GM13976 (cell line): ENCODE measurements around the gene ARMC2.
"Not testable (repeated sequence)": the region's sequence is repeated elsewhere in the genome, so short reads cannot be mapped to it uniquely, and the experiment has no call there.

ENCODE experiments used
- DNase-seq: peaks from one replicate; pipeline ENCODE4 v3.0.0; 2012; ENCODE audit warnings: low spot score
- in situ Hi-C: fragments of 300-500 bp; cut with MboI; formaldehyde crosslinking; loops from one replicate; pipeline ENCODE4 v1.12.0; 2022; ENCODE audit warnings: low sequenced_read_pairs, mixed read lengths, inconsistent platforms; ENCODE audit not compliant: unreplicated experiment
- TF ChIP-seq, protein P1 (sequence below): IDR thresholded peaks from 2 replicates; pipeline ENCODE4 v1.5.1; 2012; ENCODE audit warnings: borderline replicate concordance, mild to moderate bottlenecking; ENCODE audit not compliant: insufficient read depth; ENCODE audit errors: extremely low read depth, missing control alignments, control extremely low read depth

ARMC2 gene

DNA sequence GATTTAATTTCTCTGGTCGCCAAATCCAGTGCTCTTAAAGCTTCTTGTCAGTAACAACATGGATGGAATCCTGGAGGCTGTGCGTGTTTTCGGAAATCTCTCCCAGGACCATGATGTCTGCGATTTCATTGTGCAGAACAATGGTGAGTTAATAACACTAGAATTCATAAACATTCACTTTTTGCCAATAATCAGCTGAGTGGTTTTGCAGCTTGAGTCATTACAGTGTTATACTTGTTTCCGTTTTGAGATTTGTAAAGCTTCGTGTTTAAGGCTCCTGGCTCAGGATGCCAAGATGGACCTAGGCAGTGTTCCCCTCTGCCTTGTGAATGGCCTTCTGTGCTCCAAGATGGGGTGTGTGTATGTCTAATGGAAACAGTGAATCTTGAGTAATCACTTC lies 113.8 kb downstream of the ARMC2 start:
- DNase-seq: no peak
- TF ChIP-seq, protein P1, sequence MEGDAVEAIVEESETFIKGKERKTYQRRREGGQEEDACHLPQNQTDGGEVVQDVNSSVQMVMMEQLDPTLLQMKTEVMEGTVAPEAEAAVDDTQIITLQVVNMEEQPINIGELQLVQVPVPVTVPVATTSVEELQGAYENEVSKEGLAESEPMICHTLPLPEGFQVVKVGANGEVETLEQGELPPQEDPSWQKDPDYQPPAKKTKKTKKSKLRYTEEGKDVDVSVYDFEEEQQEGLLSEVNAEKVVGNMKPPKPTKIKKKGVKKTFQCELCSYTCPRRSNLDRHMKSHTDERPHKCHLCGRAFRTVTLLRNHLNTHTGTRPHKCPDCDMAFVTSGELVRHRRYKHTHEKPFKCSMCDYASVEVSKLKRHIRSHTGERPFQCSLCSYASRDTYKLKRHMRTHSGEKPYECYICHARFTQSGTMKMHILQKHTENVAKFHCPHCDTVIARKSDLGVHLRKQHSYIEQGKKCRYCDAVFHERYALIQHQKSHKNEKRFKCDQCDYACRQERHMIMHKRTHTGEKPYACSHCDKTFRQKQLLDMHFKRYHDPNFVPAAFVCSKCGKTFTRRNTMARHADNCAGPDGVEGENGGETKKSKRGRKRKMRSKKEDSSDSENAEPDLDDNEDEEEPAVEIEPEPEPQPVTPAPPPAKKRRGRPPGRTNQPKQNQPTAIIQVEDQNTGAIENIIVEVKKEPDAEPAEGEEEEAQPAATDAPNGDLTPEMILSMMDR: no peak
- in situ Hi-C loops: no loop called here

DNA sequence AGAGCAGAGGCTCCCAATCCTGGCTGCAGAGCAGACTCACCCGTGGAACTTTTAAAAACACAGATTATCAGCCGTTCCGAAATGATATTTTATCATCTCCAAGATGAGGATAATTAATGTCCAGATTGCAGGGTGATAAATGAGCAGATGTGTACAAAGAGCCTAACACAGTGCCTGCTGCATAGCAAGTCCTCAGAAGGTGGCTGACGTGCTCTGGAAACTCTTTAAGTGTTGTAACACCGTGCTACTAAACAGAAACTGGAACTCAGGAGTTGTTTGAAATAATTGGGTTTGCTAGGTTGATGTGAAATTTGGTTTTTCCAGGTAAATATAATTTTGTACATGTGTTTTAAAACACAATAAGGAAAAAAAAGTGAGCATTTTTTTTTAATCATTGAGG lies 118.0 kb downstream of the ARMC2 start:
- TF ChIP-seq, protein P1: no peak
- DNase-seq: no peak
- in situ Hi-C loops: no loop called here

DNA sequence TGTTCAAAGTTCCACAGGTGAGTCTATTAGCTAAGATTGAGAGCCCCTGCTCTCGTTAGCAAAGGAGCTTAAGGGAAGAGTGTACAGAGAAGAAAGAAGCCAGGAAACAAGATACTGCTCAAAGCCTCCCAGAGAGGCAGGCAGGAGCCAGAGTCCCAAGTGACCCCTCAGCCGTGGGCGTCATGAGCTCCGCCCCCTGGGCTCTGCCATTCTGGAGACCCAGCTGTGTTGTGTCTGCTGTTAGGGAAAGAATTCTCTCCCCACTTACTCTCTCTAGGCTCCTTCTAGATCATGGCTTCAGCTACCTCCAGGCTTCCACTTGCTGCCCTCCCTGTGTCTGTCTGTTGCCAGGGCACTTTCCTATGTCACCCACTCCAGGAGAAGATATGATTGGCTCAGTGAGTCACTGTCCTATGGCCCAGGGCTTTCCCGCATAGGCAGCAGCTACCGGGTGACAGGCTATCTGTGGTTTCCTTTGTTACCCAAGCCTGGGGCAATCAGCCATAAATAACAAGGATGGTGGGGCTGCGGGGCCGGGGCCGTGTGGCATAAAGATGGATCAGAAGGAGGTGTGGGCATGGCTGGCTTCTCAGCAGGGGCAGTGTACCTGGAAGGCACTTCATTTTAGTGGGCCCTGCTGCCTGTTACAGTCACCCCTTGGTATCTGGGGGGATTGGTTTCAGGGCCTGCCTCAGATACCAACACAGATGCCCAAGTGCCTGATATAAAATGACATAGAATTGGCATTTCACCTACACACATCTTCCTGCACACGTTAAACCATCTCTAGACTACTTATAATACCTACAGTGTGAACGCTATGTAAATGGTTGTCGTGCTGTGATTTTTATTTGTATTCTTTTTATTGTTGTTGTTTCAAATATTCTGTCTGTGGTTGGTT lies 118.9 kb downstream of the ARMC2 start:
- in situ Hi-C loops: no loop called here
- TF ChIP-seq, protein P1: no peak
- no peak for DNase-seq

DNA sequence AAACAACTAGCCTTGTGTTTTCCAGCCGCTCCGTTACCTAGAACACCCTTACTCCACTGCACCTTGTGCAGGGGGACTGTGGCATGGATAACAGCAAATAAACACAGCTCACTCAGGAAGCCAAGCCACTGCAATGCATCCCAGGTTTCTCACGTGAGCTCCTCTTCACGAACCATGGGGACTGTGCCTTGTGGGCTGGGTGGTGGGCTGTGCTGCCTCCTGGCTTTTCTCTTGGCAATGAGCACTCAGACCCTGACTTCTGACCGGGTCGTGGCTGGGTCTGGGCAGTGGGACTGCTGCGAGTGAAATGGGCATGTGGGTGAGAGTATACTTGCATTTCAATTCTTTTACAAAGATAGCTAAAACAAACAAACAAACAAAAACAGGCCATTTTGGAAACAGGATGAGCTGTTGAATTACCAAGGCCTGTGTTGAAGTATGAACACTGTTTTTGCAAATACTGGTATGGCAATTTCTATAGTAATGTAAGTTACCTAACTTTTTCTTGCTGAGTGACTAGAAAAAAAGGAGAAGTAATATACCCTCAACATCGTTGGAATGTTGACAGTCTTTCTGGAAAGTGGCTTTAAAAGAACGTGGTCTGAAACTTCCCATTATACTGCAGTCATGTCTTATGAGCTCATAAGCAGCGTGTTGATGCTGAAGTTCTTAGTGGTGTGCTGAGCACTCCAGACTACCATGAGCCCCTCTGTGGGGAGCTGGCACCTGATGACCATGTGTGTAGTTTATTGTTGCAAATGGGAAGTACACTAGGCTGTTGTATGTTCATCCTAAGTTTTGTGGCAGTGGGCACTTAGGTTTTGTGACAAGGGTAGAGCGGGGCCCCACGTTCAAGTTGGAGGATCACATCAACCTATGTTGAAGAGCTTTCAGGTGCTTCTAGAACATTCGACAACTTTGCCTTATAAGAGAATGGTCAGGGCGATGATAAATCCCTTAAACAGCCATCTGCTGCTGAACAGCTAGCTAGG lies 120.4 kb downstream of the ARMC2 start:
- TF ChIP-seq, protein P1: no peak

DNA sequence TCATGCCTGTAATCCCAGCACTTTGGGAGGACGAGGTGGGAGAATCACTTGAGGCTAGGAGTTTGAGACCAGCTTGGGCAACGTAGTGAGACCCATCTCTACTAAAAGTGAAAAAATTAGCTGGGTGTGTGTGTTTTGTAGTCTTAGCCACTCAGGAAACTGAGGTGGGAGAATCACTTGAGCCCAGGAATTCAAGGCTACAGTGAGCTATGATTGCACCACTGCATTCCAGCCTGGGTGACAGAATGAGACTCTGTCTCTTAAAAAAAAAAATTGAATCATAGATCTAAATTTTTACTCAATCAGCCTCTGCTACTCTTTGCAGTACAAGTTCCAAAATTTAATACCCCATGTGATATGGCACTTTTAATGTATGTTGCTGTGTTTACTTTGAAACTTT lies 121.6 kb downstream of the ARMC2 start:
- no peak for DNase-seq
- TF ChIP-seq, protein P1: no peak
- in situ Hi-C loops: no loop called here

More for the DNA sequence above, 120.4 kb downstream of the ARMC2 start:
- DNase-seq: no peak
- in situ Hi-C loops: no loop called here

DNA sequence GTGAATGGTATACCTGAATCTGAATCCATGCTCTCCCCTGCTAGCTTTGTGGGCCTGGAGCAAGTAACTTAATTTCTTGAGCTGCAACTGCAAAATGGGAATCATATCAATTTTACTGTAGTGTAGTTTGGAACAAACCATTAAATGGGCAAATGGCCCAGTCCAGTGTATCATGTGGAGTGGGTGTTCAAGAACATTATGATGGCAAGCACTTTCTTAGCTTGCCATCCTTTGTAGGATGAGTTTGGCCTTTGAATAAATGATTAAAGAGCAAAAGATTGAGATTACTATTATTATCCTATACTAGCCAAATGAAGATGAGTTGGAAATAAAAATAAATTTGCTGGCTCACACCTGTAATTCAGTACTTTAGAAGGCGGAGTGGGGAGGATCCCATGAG lies 126.0 kb downstream of the ARMC2 start:
- no peak for DNase-seq
- in situ Hi-C loops: no loop called here
- TF ChIP-seq, protein P1: no peak

DNA sequence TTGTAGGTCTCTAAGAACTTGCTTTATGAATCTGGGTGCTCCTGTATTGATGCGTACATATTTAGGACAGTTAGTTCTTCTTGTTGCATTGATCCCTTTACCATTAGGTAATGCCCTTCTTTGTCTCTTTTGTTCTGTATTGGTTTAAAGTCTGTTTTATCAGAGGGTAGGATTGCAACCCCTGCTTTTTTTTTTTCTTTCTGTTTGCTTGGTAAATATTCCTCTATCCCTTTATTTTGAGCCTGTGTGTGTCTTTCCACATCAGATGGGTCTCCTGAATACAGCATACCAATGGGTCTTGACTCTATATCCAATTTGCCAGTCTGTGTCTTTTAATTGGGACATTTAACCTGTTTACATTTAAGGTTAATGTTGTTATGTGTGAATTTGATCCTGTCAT lies 130.4 kb downstream of the ARMC2 start:
- in situ Hi-C loops, DNase-seq: not testable (repeated sequence)
